MCF 10A (cell line): ENCODE measurements around the gene C1QTNF6. TPM values are rescaled to one million over a fixed set of nuclear protein-coding genes. Genes with fewer than 3 reads are reported as not detected.

Source experiments
- BruUV-seq: library from RNA; stranded (reverse); fragments of 400-500 nt; replicated peaks from 2 replicates; lab custom pipeline; 2021; lab: Mats Ljungman, UMichigan
- CTCF ChIA-PET: fragments of 300-600 bp; sonication (Branson Sonifier 250); formaldehyde crosslinking; extraction: SDS; loops from one replicate; lab custom pipeline; 2021; ENCODE audit warnings: antibody characterized with exemption, inconsistent platforms; lab: Yijun Ruan, JAX
- POLR2A ChIA-PET: fragments of 300-600, 350-650 bp; sonication (Branson Sonifier 250); formaldehyde crosslinking; extraction: SDS; loops from one replicate; lab custom pipeline; 2020; ENCODE audit warnings: antibody characterized with exemption, inconsistent platforms; lab: Yijun Ruan, JAX
- DNase-seq: peaks from one replicate; pipeline ENCODE4 v3.0.0-alpha.2; 2018; ENCODE audit not compliant: unreplicated experiment
- H3K27ac Mint-ChIP-seq: one replicate; pipeline ENCODE4 v1.8.0; 2022; ENCODE audit warnings: mild to moderate bottlenecking, low read depth, mixed read lengths; ENCODE audit not compliant: unreplicated experiment
- H3K27me3 Mint-ChIP-seq: one replicate; pipeline ENCODE4 v1.8.0; 2022; ENCODE audit warnings: mixed read lengths; ENCODE audit not compliant: insufficient read depth, unreplicated experiment
- H3K36me3 Mint-ChIP-seq: one replicate; pipeline ENCODE4 v1.8.0; 2022; ENCODE audit warnings: mild to moderate bottlenecking, moderate library complexity, mixed read lengths; ENCODE audit not compliant: insufficient read depth, unreplicated experiment
- H3K4me1 Mint-ChIP-seq: one replicate; pipeline ENCODE4 v1.8.0; 2022; ENCODE audit warnings: mixed read lengths; ENCODE audit not compliant: insufficient read depth, unreplicated experiment
- H3K4me3 Mint-ChIP-seq: one replicate; pipeline ENCODE4 v1.8.0; 2022; ENCODE audit warnings: mild to moderate bottlenecking, moderate library complexity, mixed read lengths; ENCODE audit not compliant: unreplicated experiment
- H3K9me3 Mint-ChIP-seq: one replicate; pipeline ENCODE4 v1.8.0; 2022; ENCODE audit warnings: mixed read lengths; ENCODE audit not compliant: unreplicated experiment
- CTCF ChIP-seq: fragments of 200-600 bp; IDR thresholded peaks from one replicate; pipeline ENCODE4 v1.8.0; 2022; ENCODE audit warnings: antibody characterized with exemption, mild to moderate bottlenecking; ENCODE audit not compliant: unreplicated experiment
- intact Hi-C: fragments of 100-400 bp; cut with micrococcal nuclease; formaldehyde crosslinking; loops from 2 replicates; pipeline ENCODE4 v1.14.1; 2022
- total RNA-seq: library from RNA; stranded (reverse); gene quantifications from 2 replicates; pipeline ENCODE4 v1.2.3, GENCODE V29; 2022

The C1QTNF6 gene
- total RNA-seq, 1 experiment from 2014 or later, result 6.6 TPM

GRCh38 chr22:37181681-37182080 is 6.4 kb downstream of the C1QTNF6 start:
- no TSS peak for BruUV-seq
- Mint-ChIP-seq H3K4me3 (no peak overlapping the region), H3K27ac (no peak overlapping the region), H3K4me1 (peaks cover 29% of the 10 kb centered on the region), H3K27me3 (no peaks in the 10 kb centered on the region), H3K36me3 (peaks cover 12% of the 10 kb centered on the region), H3K9me3 (no peaks in the 10 kb centered on the region)
- no peak for DNase-seq
- intact Hi-C loops, result no loop called here
- no peak for TF ChIP-seq CTCF
- CTCF ChIA-PET, result no interaction called here
- POLR2A ChIA-PET, result interaction anchor here (1.0 kb wide), 1 partner anchor 10 kb away, joined by 4 read pairs; no protein-coding TSS in a partner anchor

GRCh38 chr22:37180531-37181231 is 7.4 kb downstream of the C1QTNF6 start:
- H3K36me3 Mint-ChIP-seq, result peaks cover 12% of the 10 kb centered on the region
- H3K4me3 Mint-ChIP-seq, result no peak overlapping the region
- BruUV-seq, result no TSS peak
- POLR2A ChIA-PET, result interaction anchor here (0.7 kb wide), 1 partner anchor 307 kb away, joined by 3 read pairs; no protein-coding TSS in a partner anchor
- no peaks in the 10 kb centered on the region for H3K9me3 Mint-ChIP-seq
- H3K4me1 Mint-ChIP-seq, result peaks cover 39% of the 10 kb centered on the region
- H3K27ac Mint-ChIP-seq, result no peak overlapping the region
- TF ChIP-seq CTCF, result no peak
- no peaks in the 10 kb centered on the region for H3K27me3 Mint-ChIP-seq
- DNase-seq, result no peak
- CTCF ChIA-PET, result interaction anchor here (0.9 kb wide), 1 partner anchor 16 kb away, joined by 3 read pairs; no protein-coding TSS in a partner anchor
- intact Hi-C loops, result no loop called here

GRCh38 chr22:37179622-37180420 is 8.2 kb downstream of the C1QTNF6 start:
- Mint-ChIP-seq H3K27ac (no peak overlapping the region), H3K36me3 (peaks cover 8% of the 10 kb centered on the region), H3K4me1 (peaks cover 47% of the 10 kb centered on the region), H3K9me3 (no peaks in the 10 kb centered on the region), H3K27me3 (no peaks in the 10 kb centered on the region), H3K4me3 (no peak overlapping the region)
- no peak for TF ChIP-seq CTCF
- no peak for DNase-seq
- CTCF ChIA-PET, result interaction anchor here (1.8 kb wide), 1 partner anchor 14 kb away, joined by 9 read pairs; no protein-coding TSS in a partner anchor
- BruUV-seq, result no TSS peak
- intact Hi-C loops, result no loop called here
- POLR2A ChIA-PET, result interaction anchor here (0.7 to 2.9 kb wide), 2 partner anchors 10 to 306 kb away, joined by 3 to 11 read pairs; no protein-coding TSS in a partner anchor

- DNase-seq, result no peak
- TF ChIP-seq CTCF, result no peak
- Mint-ChIP-seq H3K27ac (no peak overlapping the region), H3K9me3 (no peaks in the 10 kb centered on the region), H3K27me3 (no peaks in the 10 kb centered on the region), H3K4me1 (peaks cover 50% of the 10 kb centered on the region), H3K4me3 (no peak overlapping the region), H3K36me3 (peaks cover 6% of the 10 kb centered on the region)
- POLR2A ChIA-PET, result interaction anchor here (1.0 to 2.9 kb wide), 5 partner anchors 11 to 20 kb away, joined by 3 to 11 read pairs (median 9); no protein-coding TSS in a partner anchor
- CTCF ChIA-PET, result interaction anchor here (1.7 to 1.8 kb wide), 2 partner anchors 13 to 18 kb away, joined by 6 to 9 read pairs; no protein-coding TSS in a partner anchor
- BruUV-seq, result no TSS peak
- intact Hi-C loops, result no loop called here
Observed at GRCh38 chr22:37179126-37179470, 8.9 kb downstream of the C1QTNF6 start.
